ENCODE data around the gene UBE2K.
"Not testable (repeated sequence)": the region's sequence is repeated elsewhere in the genome, so short reads cannot be mapped to it uniquely, and the experiment has no call there.

The UBE2K gene

GRCh38 chr4:39698424-39699009 is 581 bp downstream of the UBE2K start:
- DNase-seq: peak; percentile 34 to 37

- no peak for DNase-seq
These were observed 1.9 kb downstream of the UBE2K start for GRCh38 chr4:39699687-39700409.

DNA sequence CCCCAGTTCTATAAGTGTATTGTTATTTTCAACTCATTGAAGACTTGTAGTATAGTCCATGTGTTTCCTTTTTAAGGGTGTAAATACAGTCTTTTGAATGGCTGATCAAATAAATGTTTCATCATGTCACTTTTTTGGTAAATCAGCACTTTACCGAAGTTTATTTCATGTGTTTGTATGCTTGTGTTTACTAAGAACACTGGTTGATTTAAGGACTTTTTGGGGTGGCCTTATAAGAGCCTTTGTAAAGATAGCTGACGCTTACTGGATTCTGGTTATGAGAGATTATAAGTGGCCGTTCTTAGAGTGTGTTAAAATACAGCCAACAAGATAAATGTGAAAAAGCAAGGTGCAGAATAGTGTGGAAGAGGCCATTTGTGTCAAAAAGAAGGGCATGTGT is 2.6 kb downstream of the UBE2K start:
- DNase-seq: no peak

GRCh38 chr4:39702716-39703115 is 4.8 kb downstream of the UBE2K start:
- DNase-seq: no peak

DNA sequence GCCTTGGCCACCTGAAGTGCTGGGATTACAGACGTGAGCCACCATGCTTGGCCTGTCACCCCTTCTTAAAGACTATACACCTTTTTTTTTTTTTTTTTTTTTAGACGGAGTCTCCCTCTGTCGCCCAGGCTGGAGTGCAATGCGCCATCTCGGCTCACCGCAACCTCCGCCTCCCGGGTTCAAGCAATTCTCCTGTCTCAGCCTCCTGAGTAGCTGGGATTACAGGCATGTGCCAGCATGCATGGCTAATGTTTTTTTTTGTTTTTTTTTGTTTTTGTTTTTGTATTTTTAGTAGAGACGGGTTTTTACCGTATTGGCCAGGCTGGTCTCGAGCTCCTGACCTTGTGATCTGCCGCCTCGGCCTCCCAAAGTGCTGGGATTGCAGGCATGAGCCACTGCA is 6.9 kb downstream of the UBE2K start:
- DNase-seq: not testable (repeated sequence)

DNA sequence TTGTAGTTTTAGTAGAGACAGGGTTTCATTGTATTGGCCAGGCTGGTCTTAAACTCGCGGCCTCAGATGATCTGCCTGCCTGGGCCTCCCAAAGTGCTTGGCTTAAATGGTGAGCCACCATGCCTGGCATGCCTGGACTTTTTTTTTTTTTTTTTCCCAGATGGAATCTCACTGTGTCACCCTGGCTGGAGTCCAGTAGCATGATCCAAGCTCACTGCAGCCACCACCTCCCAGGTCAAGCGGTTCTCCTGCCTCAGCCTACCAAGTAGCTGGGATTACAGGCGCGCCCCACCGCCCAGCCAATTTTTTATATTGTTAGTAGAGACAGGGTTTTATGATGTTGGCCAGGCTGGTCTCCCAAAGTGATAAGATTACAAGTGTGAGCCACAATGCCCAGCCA is 8.4 kb downstream of the UBE2K start:
- no peak for DNase-seq

DNA sequence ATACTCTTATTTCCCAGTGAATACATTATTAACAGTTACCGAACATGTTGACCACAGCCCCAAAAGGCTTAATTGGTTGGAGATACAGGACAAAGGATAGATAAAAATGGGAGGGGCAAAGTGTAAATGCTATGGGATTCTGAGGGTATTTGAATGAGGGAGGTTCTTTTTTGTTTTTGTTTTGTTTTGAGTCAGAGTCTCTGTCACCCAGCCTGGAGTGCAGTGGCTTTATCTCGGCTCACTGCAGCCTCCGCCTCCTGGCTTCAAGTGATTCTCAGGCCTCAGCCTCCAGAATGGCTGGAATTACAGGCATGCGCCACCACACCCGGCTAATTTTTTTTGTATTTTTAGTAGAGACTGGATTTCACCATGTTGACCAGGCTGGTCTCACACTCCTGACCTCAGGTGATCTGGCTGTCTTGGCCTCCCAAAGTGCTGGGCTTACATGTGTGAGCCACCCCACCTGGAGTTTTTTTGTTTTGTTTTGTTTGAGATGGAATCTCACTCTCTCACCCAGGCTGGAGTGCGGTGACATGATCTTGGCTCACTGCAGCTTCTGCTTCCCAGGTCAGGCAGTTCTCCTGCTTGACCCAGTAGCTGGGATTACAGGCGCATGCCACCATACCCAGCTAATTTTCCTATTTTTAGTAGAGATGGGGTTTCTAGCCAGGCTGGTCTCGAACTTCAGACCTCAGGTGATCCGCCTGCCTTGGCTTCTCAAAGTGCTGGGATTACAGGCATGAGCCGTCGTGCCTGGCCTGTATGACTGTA is 9.0 kb downstream of the UBE2K start:
- no peak for DNase-seq

DNA sequence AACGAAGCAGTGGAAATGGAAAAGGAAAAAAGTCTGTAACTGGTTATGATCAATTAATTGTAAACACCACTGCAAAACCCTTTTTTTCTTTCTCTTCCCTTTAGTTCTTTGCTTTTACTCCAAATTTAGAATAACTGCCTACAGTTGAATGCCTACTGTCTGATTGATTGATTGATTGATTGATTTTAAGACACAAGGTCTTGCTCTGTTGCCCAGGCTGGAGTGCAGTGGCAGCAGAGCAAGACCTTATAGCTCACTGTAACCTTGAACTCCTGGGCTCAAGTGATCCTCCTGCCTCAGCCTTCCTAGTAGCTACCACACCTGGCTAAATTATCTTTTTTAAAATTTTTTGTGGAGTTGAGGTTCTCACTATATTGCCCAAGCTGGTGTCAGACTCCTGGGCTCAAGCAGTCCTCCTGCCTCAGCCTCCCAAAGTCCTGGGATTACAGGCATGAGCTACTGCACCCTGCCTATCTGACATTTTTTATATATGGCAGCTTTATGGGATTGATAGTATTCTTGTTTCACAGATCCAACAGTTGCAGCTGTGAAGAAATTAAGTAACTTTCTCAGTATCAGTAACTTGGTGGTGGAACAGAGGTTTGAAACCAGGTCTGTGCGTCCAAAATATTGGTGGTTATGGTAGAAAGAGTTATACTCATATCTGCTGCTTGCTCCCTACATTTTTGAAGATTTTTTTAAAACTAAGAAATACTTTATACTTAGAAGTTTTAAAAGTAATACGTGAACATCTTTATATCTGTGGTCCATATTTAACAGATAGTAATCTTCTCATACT is 12.4 kb downstream of the UBE2K start:
- DNase-seq: no peak

- DNase-seq: no peak
These were observed 15.1 kb downstream of the UBE2K start for GRCh38 chr4:39712819-39713607.

GRCh38 chr4:39713691-39714090 is 15.8 kb downstream of the UBE2K start:
- no peak for DNase-seq

DNA sequence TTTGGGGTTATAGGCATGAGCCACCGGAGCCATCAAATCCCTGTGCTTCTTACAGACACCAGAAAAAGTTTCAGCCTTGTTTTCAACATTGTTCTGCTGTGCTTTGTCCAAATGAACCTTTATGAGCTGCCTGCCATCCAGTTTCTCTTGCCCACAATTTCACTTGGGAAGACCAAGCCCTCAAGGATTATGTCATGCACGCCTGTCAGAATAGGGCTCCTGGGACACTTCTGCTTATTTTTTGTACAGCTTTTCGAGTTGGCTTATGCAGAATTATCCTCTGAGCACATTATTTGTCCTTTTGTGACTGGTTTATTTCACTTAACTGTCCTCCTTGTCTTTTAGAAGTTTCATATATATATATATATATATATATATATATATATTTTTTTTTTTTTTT is 16.2 kb downstream of the UBE2K start:
- no peak for DNase-seq

GRCh38 chr4:39715788-39716187 is 17.9 kb downstream of the UBE2K start:
- DNase-seq: no peak

GRCh38 chr4:39716356-39716755 is 18.4 kb downstream of the UBE2K start:
- no peak for DNase-seq

DNA sequence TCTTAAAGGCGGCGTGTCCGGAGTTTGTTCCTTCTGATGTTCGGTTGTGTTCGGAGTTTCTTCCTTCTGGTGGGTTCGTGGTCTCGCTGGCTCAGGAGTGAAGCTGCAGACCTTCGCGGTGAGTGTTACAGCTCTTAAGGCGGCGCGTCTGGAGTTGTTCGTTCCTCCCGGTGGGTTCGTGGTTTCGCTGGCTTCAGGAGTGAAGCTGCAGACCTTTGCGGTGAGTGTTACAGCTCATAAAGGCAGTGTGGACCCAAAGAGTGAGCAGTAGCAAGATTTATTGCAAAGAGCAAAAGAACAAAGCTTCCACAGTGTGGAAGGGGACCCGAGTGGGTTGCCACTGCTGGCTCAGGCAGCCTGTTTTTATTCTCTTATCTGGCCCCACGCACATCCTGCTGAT is 19.8 kb downstream of the UBE2K start:
- not testable (repeated sequence) for DNase-seq

GRCh38 chr4:39718366-39719323 is 20.7 kb downstream of the UBE2K start:
- no peak for DNase-seq

DNA sequence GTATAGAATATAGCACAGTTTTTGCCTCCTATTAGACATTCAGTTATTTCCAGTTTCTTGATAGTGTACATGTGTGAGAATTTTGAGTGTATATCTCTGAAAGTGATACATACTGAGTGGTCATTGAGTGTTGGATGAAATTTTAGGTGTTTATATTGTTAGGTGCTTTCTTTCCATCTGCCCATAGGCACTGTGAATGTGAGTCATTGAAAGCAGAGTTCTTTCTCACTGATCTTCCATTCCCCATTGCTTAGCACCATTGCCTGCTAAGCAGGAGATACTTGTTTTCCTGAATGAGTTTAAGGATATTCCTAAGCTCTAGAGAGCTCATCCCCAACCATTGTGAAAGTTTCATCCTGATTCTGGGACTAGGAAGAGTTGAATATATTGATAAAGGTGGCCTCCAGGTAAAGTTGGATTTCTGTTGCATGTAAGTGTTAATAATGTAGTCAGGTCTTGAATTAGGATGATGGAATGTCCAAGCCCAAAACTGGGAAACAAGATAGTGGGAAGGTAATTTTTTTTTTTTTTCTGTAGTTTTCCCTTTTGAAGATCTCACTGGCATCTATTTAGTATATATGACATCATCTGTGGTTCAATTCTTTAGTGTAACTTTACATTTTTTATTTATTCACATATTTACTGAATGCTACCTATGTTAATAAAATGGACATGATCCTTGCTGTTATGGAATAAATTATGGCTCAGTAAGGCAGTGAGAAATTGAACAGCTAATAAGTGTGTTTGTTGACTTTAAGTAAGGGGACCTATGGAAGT is 22.1 kb downstream of the UBE2K start:
- DNase-seq: no peak

- DNase-seq: not testable (repeated sequence)
These were observed 23.3 kb downstream of the UBE2K start for GRCh38 chr4:39721273-39721672.

DNA sequence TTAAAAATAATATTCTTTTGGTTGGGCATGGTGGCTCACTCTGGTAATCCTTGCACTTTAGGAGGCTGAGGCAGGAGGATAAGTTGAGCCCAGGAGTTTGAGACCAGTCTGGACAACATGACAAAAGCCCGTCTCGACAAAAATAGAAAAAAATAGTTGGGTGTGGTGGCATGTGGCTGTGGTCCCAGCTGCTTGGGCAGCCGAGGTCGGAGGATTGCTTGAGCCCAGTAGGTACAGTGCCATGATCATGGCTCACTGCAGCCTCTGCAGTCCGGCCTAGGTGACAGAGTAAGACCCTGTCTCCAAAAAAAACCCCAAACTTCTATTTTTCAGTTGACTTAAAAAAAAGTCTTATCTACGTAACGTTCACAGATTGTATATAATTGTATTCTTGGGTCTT is 23.9 kb downstream of the UBE2K start:
- DNase-seq: no peak

DNA sequence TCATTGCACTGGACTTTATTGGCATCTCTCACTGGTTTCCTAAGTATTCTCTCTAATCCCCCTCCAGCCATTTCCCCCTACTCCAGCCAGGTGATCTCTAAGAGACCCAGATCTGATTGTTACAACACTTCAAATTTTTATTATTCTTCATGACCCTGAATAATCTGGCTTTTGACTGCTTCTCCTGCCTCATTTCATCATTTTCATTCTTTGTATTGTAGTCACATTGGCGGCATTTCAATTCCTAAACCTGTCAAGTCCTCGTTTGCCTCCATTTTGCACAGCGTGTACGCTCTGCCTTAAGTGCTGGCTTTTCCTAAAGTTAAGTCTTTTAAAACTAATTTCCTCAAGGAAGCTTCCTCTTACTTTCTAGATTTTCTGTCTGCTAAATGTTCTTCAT is 31.6 kb downstream of the UBE2K start:
- DNase-seq: no peak

- DNase-seq: no peak
These were observed 32.1 kb downstream of the UBE2K start for GRCh38 chr4:39730072-39730471.

Measured in stimulated activated CD4-positive, alpha-beta T cell treated with anti-CD3 and anti-CD28 coated beads, Interleukin-2, amount 100 ng/mL, for 48 hours (primary cell).